ENCODE measurements around the gene BCAS1.

The BCAS1 gene

GRCh38 chr20:54070187-54070987, at the start of gene BCAS1:
Gene BCAS1 (minus strand): TSS chr20:54070594. CDS start chr20:54058718, 11,876 bp downstream.
- no peak for TF ChIP-seq CTCF (conservative IDR thresholded peaks at IDR 0.05; ENCODE audit: low read depth, low read length)
- no peak within 1 kb of the TSS for H3K4me3 ChIP-seq (ENCODE audit: low read depth, low read length)
- no peak for DNase-seq (ENCODE audit: low read depth)

GRCh38 chr20:54119744-54120143, 49.4 kb upstream of the BCAS1 start:
- TF ChIP-seq CTCF (conservative IDR thresholded peaks at IDR 0.05; ENCODE audit: low read depth, low read length), result no peak
- H3K4me3 ChIP-seq (ENCODE audit: low read depth, low read length), result no peak overlapping the region
- DNase-seq (ENCODE audit: low read depth), result no peak

- DNase-seq (ENCODE audit: low read depth), result no peak
- no peak for TF ChIP-seq CTCF (conservative IDR thresholded peaks at IDR 0.05; ENCODE audit: low read depth, low read length)
- H3K4me3 ChIP-seq (ENCODE audit: low read depth, low read length), result no peak overlapping the region
Measured at GRCh38 chr20:54118220-54119001, 48.0 kb upstream of the BCAS1 start.

GRCh38 chr20:54116550-54117235, 46.3 kb upstream of the BCAS1 start:
- no peak for DNase-seq (ENCODE audit: low read depth)
- TF ChIP-seq CTCF (conservative IDR thresholded peaks at IDR 0.05; ENCODE audit: low read depth, low read length), result no peak
- H3K4me3 ChIP-seq (ENCODE audit: low read depth, low read length), result no peak overlapping the region

GRCh38 chr20:54115172-54115854, 44.9 kb upstream of the BCAS1 start:
- H3K4me3 ChIP-seq (ENCODE audit: low read depth, low read length), result no peak overlapping the region
- peak; percentile 53 for DNase-seq (ENCODE audit: low read depth)
- TF ChIP-seq CTCF (conservative IDR thresholded peaks at IDR 0.05; ENCODE audit: low read depth, low read length), result no peak

- H3K4me3 ChIP-seq (ENCODE audit: low read depth, low read length), result no peak overlapping the region
- TF ChIP-seq CTCF (conservative IDR thresholded peaks at IDR 0.05; ENCODE audit: low read depth, low read length), result no peak
- DNase-seq (ENCODE audit: low read depth), result no peak
Measured at GRCh38 chr20:54114109-54114508, 43.7 kb upstream of the BCAS1 start.
